ENCODE measurements around the gene SORBS1.

DNA sequence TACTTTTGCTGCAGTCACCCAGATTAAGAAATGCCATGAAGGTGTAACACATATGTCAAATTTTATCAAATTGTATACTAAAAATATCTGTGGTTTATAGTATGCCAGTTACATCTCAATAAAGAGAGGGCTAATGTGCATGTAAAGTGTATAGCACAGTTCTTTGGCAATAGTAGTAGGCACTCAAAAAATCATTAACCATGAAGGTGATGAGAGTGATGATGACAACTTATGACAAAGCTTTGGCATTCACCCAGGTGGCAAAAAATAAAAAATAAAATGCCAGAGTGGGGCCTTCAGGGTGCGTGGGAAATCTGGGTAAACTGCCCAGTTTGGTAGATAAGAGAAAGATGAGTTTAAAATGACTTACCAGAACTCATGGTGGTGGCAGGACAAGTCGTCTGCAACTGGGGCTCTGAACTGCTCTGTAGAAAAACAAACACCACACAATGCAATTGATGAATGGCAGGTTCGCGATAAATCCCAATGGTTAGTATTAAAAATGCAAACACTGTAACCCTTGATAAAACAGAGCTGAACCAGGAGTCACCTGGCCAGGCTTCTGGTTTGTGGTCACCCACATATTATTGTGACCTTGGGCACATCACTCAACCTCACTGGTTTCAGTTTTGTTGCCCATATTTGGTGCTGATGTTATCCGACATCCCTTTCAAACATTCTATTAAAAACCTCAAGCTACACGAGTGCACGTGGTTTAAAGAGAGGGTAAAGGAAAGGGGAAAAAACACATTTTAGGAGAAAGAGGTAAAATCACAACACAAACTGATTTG, 120.2 kb downstream of the SORBS1 start:
- TF ChIP-seq TAF1 (IDR thresholded peaks at IDR 0.05; ENCODE audit: low read depth) (no peak), RAD21 (conservative IDR thresholded peaks at IDR 0.05) (no peak)
- TF ChIP-seq, protein P1, sequence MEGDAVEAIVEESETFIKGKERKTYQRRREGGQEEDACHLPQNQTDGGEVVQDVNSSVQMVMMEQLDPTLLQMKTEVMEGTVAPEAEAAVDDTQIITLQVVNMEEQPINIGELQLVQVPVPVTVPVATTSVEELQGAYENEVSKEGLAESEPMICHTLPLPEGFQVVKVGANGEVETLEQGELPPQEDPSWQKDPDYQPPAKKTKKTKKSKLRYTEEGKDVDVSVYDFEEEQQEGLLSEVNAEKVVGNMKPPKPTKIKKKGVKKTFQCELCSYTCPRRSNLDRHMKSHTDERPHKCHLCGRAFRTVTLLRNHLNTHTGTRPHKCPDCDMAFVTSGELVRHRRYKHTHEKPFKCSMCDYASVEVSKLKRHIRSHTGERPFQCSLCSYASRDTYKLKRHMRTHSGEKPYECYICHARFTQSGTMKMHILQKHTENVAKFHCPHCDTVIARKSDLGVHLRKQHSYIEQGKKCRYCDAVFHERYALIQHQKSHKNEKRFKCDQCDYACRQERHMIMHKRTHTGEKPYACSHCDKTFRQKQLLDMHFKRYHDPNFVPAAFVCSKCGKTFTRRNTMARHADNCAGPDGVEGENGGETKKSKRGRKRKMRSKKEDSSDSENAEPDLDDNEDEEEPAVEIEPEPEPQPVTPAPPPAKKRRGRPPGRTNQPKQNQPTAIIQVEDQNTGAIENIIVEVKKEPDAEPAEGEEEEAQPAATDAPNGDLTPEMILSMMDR (IDR thresholded peaks at IDR 0.05; ENCODE audit: poor library complexity, severe bottlenecking) = no peak

Data from neural cell (in vitro differentiated cells).